Measurements from ENCODE around the gene IL1RAPL2.
"Not testable (repeated sequence)": the region's sequence is repeated elsewhere in the genome, so short reads cannot be mapped to it uniquely, and the experiment has no call there.

The IL1RAPL2 gene

GRCh38 chrX:104677517-104677916 lies 111.5 kb downstream of the IL1RAPL2 start:
- DNase-seq = not testable (repeated sequence)

- no peak for DNase-seq
These were observed 113.2 kb downstream of the IL1RAPL2 start for GRCh38 chrX:104679175-104679574.

- no peak for DNase-seq
These were observed 115.2 kb downstream of the IL1RAPL2 start for GRCh38 chrX:104681214-104681613.

- DNase-seq = no peak
These were observed 118.1 kb downstream of the IL1RAPL2 start for GRCh38 chrX:104684077-104684476.

- DNase-seq = no peak
These were observed 129.6 kb downstream of the IL1RAPL2 start for GRCh38 chrX:104695593-104695992.

GRCh38 chrX:104696667-104697066 lies 130.7 kb downstream of the IL1RAPL2 start:
- no peak for DNase-seq

- DNase-seq = no peak
These were observed 131.3 kb downstream of the IL1RAPL2 start for GRCh38 chrX:104697294-104697693.

GRCh38 chrX:104707042-104707441 lies 141.0 kb downstream of the IL1RAPL2 start:
- no peak for DNase-seq

- no peak for DNase-seq
These were observed 141.6 kb downstream of the IL1RAPL2 start for GRCh38 chrX:104707572-104707971.

- no peak for DNase-seq
These were observed 146.5 kb downstream of the IL1RAPL2 start for GRCh38 chrX:104712515-104712914.

GRCh38 chrX:104721854-104722253 lies 155.9 kb downstream of the IL1RAPL2 start:
- no peak for DNase-seq

GRCh38 chrX:104728456-104728855 lies 162.5 kb downstream of the IL1RAPL2 start:
- no peak for DNase-seq

- DNase-seq = no peak
These were observed 176.4 kb downstream of the IL1RAPL2 start for GRCh38 chrX:104742355-104742754.

GRCh38 chrX:104745152-104745551 lies 179.2 kb downstream of the IL1RAPL2 start:
- DNase-seq = no peak

- no peak for DNase-seq
These were observed 184.1 kb downstream of the IL1RAPL2 start for GRCh38 chrX:104749951-104750610.

- DNase-seq = no peak
These were observed 196.6 kb downstream of the IL1RAPL2 start for GRCh38 chrX:104762641-104763040.

- DNase-seq = no peak
These were observed 223.8 kb downstream of the IL1RAPL2 start for GRCh38 chrX:104789784-104790183.

- no peak for DNase-seq
These were observed 229.8 kb downstream of the IL1RAPL2 start for GRCh38 chrX:104795804-104796203.

GRCh38 chrX:104803219-104803618 lies 237.2 kb downstream of the IL1RAPL2 start:
- DNase-seq = no peak

GRCh38 chrX:104806346-104806745 lies 240.3 kb downstream of the IL1RAPL2 start:
- no peak for DNase-seq

GRCh38 chrX:104833401-104833800 lies 267.4 kb downstream of the IL1RAPL2 start:
- no peak for DNase-seq

GRCh38 chrX:104842646-104843045 lies 276.6 kb downstream of the IL1RAPL2 start:
- DNase-seq = no peak

- no peak for DNase-seq
These were observed 286.2 kb downstream of the IL1RAPL2 start for GRCh38 chrX:104852241-104852640.

- no peak for DNase-seq
These were observed 288.2 kb downstream of the IL1RAPL2 start for GRCh38 chrX:104854188-104854587.

- DNase-seq = no peak
These were observed 288.9 kb downstream of the IL1RAPL2 start for GRCh38 chrX:104854790-104855340.
